GM12873 (cell line): ENCODE data around the gene ARHGAP8.

Experiments used
- TF ChIP-seq, protein P1 (sequence below): IDR thresholded peaks from 2 replicates; pipeline ENCODE4 v1.5.1; 2012; ENCODE audit warnings: low read depth, mild to moderate bottlenecking, moderate library complexity, low read length, control low read depth; ENCODE audit not compliant: insufficient read depth; ENCODE audit errors: missing control alignments

Gene ARHGAP8

DNA sequence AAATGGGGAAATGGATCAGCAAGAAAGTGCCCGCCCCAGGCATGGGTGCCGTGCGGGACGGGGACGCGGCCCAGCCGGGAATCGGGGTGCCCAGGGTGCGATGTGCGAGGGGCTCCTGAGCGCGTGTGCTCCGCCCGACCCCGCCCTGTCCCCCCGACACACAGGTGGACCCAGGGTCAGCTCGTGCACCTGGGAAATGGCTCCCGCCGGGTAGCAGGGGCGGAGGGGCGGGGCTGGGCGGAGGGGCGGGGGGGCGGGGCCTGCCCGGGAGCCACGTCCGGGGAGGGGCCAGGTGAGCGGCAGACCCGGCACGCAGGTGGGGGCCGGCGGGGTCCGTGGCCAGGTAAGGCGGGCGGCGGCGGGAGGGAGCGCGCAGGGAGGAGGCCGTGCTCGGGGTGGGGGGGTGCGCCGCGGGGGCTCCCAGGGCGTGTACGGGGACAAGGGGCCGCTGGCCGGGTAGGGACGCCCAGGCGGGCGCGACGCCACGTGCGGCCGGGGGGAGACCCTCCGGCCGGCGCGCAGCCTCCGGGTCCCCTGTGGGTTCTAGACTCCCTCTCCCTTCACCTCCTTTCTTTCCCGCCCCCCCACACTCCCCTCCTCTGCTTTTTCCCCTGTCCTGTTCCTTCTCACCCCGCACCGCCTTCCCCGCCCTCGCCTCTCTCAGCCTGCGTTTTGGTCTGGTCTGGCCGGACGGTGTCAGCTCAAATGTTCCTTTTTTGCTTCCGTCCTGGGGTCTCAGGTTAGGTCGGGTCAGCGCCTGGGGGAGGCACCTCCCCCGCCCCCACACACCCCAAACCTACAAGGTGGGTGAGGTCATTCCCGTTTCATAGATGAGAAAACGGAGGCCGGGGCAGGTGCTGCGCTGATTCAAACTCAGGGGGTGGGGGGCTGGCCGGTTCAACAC is at the start of gene ARHGAP8:
ARHGAP8 (plus strand) TSS at position 291 of the 904 bp plus-strand sequence. CDS start 33,953 bp downstream, outside the sequence.
- TF ChIP-seq, protein P1, sequence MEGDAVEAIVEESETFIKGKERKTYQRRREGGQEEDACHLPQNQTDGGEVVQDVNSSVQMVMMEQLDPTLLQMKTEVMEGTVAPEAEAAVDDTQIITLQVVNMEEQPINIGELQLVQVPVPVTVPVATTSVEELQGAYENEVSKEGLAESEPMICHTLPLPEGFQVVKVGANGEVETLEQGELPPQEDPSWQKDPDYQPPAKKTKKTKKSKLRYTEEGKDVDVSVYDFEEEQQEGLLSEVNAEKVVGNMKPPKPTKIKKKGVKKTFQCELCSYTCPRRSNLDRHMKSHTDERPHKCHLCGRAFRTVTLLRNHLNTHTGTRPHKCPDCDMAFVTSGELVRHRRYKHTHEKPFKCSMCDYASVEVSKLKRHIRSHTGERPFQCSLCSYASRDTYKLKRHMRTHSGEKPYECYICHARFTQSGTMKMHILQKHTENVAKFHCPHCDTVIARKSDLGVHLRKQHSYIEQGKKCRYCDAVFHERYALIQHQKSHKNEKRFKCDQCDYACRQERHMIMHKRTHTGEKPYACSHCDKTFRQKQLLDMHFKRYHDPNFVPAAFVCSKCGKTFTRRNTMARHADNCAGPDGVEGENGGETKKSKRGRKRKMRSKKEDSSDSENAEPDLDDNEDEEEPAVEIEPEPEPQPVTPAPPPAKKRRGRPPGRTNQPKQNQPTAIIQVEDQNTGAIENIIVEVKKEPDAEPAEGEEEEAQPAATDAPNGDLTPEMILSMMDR: no peak

- TF ChIP-seq, protein P1: no peak
These were observed 49.0 kb upstream of the ARHGAP8 start for GRCh38 chr22:44703255-44703870.

DNA sequence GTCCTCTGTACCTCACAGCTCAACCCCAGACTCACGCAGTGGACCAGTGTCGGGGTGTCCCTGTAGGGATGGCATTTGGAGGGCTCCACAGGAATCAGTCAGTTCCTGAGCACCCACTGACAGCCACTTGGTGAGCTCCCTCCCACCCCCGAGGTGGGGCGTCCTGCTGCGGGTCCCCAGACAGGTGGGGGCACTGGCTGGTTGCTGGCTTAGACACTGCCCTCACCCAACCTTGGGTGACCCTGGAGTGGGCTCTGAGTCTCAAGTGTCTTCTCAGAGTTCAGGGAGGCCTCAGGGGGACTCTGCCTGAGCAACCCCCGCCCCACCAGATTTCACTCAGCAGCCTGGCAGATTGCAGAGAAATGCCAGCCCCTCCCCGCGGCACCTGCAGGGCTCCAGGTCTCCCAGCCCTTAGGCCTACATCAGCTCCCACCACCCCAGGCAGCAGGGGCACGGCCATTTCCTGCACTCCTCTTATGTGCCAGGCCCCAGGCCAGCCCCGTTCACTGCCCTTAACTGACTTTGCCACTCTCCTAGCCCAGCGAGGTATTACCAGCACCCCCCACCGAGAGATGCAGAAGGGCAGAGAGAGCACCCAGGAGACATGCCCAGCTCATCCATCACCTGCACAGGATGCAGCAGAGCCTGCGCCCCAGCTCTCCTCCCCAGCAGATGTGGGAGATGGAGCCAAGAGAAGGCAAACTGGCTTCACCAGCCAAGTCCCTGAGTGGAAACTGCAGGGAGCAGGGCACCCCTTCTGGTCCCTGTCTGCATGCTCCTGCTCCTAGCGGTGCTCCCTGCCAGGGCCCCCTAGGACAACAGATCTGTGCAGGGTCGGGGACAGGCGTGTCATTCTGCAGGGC is 48.0 kb upstream of the ARHGAP8 start:
- TF ChIP-seq, protein P1: no peak

DNA sequence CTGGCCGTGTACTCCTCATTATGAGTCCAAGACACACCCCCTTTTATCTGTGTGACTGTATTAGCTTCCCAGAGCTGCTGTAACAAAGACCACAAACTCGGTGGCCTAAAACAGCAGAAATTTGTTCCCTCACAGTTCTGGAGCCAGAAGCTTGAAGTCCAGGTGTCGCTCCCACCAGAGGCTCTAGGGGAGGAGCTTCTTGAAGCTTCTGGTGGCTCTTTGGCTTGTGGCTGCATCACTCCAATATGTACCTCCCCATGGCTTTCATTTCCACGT is 47.4 kb upstream of the ARHGAP8 start:
- TF ChIP-seq, protein P1: no peak

DNA sequence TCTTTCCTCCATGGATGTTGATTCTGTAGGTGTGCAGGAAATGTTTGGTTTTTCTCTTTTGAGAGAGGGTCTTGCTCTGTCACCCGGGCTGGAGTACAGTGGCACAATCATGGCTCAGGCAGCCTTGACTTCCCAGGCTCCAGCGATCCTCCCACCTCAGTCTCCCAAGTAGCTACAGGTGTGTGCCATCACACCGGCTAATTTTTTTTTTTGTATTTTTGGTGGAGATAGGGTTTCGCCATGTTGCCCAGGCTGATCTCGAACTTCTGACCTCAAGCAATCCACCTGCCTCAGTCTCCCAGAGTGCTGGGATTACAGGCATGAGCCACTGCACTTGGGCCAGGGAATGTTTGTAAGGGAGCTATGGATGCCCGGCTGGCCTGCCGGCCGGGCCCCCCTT is 45.9 kb upstream of the ARHGAP8 start:
- TF ChIP-seq, protein P1: no peak

DNA sequence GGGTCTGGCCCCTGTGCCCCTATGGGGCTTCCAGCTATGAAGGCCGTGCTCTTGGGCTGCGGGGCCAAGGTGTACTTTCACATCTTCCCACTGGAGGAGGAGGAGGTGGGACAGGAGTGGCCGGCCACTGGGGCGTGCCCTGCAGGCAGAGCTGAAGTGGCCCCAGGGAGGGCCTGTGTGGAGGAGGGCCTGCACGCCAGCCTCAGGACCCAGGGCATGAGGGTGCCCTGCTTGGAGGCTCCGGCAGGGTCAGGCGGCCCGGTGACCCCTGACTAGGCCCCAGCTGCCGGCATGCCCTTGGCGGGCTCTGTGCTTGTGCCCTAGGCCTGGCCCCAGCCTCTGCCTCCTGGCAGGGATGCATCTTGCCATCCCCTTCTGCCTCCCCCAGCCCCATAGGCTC is 45.2 kb upstream of the ARHGAP8 start:
- TF ChIP-seq, protein P1: no peak

DNA sequence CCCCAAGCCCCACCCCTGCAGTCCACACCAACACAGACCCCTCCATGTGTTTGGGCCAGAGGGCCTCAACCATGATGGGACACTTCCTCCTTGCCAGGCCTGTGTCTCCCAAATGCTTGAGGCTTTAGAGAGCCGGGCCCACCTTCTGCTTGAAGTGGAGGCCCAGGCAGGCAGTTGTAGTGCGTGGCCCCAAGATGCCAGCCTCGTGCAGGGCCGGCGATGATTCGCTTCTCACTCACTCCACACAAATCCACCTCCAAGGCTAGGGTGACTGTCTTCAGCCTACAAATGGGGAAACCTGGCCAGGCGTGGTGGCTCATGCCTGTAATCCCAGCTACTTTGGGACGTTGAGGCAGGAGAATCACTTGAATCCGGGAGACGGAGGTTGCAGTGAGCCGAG is 44.6 kb upstream of the ARHGAP8 start:
- TF ChIP-seq, protein P1: no peak
